C4-2B (cell line): ENCODE data around the gene RNF130.

Source experiments
- ZFX ChIP-seq: fragments of 450-650 bp; IDR thresholded peaks from 2 replicates; pipeline ENCODE4 v1.6.1; 2017
- TF ChIP-seq, protein P1 (sequence below): fragments of 450-650 bp; conservative IDR thresholded peaks from 2 replicates; pipeline ENCODE4 v1.5.1; 2017; ENCODE audit warnings: mild to moderate bottlenecking

DNA sequence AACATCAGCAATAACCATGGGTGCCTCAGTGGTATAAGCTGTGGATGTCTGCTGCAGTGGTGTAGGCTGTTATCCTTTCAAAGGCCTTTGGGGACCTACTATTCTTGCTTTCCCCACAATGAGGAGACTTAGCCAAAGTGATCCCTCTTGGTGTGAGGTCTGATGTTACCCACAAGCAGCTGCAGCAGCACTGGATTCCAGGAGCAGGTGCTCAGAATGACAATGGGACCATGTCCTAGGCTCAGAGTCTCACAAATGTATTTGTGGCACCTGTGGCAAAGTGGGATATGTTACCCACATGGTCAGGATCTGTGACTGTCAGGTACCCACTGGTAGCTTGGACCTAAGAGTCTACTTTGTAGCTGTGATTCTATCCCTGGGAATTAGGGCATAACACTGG lies 70.4 kb downstream of the RNF130 start:
- TF ChIP-seq, protein P1, sequence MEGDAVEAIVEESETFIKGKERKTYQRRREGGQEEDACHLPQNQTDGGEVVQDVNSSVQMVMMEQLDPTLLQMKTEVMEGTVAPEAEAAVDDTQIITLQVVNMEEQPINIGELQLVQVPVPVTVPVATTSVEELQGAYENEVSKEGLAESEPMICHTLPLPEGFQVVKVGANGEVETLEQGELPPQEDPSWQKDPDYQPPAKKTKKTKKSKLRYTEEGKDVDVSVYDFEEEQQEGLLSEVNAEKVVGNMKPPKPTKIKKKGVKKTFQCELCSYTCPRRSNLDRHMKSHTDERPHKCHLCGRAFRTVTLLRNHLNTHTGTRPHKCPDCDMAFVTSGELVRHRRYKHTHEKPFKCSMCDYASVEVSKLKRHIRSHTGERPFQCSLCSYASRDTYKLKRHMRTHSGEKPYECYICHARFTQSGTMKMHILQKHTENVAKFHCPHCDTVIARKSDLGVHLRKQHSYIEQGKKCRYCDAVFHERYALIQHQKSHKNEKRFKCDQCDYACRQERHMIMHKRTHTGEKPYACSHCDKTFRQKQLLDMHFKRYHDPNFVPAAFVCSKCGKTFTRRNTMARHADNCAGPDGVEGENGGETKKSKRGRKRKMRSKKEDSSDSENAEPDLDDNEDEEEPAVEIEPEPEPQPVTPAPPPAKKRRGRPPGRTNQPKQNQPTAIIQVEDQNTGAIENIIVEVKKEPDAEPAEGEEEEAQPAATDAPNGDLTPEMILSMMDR: no peak
- no peak for TF ChIP-seq ZFX
